HG03064 (cell line): ENCODE data around the gene ZFPM1.

Source experiments
- ATAC-seq: cut with Tn5 transposase; IDR thresholded peaks from one replicate; pipeline ENCODE4 v1.9.1; 2021; ENCODE audit warnings: low read depth; ENCODE audit not compliant: unreplicated experiment

The ZFPM1 gene

DNA sequence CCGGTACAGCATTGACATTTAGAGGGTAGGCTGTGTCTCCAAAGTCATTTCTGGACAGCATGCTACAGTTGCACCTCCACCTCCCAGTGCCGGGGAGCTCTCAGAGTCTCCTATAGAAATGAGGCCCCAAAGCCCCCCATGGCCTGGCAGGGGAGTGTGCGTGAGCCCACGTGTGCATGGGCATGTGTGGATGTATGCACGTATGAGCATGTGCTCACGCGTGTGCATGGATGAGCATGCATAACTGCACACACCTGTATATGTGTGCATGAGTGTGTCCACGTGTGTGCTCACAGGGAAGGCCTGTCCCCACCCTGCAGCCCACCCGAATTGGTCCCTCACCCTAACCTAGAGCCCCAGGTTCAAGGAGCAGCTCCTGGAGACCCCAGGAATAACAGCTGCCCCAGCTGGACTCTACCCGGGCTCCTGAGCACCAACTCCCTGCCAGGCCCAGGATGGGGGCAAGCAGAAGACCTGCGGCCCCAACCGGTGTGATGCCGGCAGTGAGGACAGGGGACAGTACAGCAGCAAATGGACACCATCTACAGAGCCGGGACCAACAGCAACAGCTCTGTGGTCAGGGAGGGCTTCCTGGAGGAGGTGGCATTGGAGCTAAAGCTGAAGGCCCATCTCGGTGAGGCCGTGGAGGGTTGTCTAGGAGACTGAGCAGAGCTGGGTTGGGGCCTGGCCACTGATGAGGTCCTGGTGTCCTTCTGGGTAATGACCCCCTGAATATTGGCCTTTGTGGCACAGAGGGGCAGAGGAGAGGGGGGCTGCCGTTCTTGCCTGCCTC, 35.2 kb upstream of the ZFPM1 start:
- ATAC-seq = no peak

- ATAC-seq = no peak
Measured at GRCh38 chr16:88418869-88419268, 34.2 kb upstream of the ZFPM1 start.

DNA sequence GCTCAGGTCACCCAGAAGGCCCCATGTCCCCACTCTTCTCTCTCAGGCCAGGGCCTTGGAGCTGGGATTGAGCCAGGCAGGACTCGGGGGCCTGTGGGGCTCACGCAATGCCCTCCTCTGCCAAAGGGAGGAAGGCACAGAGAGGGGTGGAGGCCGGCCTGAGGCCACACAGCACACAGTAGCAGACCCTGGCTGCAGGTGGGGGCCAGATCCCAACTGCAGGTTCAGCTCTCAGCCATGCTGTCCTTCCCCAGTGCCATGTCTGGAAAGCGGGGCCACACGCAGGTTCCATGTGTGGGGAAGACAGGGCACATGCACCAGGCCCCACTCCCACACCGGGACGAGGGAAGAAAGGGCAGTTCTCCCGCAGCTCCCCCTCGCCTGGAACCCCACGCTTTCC, 33.3 kb upstream of the ZFPM1 start:
- ATAC-seq = no peak

DNA sequence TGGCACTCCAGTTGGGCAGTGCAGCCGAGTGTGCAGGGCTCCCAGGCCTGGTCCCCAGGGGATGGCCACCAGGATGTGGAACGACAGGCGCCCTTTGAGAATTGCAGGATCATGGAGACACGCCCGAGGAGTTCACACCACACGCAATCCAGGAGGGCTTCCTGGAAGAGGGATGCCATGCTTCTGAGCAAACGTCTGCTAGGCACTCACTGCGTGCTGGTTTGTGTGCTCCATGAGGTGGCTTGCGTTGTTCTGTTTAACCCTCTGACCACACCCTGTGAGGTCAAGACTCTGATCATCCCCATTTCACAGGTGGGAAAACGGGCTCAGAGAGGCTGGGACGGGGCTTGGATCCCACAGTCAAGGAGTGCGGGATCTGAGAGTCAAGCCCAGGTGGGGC, 32.6 kb upstream of the ZFPM1 start:
- no peak for ATAC-seq

DNA sequence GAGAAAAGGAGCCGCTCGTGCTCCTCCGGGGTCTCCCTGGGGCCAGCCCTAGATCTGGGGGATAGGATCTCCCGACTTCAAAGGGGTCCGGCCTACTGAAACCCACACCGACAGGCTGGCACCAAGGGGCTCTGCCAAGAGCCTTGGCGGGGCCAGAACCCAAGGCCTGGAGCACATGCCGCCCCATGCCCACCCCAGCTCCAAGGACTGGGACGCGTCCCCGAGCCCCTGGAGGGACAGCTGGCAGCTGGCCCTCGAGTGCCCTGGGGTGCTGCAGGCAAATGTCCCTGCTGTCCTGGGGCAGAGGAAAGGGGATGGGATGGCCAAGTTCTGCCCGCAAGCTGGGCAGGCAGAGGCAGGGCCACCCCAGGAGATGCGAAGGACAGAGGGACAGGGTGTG, 31.8 kb upstream of the ZFPM1 start:
- ATAC-seq = no peak

DNA sequence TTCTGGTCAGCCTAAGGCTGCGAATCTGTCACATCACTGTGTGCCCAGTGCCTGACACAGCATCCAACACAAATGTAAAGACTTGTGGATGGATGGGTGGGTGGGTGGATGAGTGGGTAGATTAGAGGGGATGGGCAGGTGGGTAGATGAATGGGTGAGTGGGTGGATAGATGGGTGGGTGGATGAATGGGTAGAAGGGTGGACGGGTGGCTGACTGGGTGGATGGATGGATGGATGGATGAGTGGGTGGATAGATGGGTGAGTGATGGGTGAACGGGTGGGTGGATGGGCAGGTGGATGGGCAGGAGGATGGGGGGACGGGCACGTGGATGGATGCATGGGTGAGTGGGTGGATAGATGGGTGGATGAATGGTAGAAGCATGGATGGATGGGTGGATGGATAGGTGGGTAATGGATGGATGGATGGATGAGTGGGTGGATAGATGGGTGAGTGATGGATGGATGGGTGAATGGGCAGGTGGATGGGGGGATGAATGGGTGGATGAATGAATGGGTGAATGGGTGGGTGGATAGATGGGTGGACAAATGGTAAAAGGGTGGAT, 31.1 kb upstream of the ZFPM1 start:
- no peak for ATAC-seq

DNA sequence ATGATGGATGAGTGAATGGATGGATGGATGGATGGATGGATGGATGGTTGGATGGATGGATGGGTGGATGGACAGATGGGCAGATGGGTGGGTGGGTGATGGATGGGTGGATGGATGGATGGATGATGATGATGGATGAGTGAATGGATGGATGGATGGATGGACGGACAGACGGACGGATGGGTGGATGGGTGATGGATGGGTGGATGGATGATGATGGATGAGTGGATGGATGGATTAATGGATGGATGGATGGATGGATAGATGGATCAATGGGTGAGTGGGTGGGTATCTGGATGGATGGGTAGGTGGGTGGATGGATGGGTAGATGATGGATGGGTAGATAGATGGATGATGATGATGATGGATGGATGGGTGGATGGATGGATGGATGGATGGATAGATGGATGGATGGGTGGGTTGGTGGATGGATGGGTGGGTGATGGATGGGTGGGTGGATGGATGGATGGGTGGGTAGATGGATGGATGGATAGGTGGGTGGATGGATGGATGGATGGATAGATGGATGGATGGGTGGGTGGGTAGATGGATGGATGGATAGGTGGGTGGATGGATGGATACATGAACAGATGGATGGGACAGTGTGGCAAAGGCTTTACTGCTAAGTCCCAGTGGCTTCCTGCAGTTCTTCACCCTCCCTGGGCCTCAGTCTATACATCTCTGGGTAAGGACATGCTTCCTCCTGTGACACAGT, 30.2 kb upstream of the ZFPM1 start:
- no peak for ATAC-seq

DNA sequence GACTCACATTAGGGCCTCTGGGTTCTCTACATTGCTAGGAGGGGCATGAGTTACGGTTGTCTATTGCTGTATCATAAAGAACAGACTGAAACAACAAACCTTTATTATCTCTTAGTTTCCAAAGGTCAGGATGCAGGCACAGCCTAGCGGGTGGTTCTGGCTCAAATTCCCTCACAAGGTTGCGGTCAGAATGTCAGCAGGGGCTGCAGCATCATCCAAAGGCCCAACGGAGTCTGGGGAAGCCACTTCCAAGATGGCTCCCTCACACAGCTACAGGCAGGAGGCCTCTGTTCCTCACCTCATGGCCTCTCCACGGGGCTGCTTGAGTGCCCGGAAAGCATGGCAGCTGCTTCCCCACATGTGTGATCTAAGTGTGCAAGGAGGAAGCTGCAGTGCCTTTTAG, 29.6 kb upstream of the ZFPM1 start:
- ATAC-seq = no peak

DNA sequence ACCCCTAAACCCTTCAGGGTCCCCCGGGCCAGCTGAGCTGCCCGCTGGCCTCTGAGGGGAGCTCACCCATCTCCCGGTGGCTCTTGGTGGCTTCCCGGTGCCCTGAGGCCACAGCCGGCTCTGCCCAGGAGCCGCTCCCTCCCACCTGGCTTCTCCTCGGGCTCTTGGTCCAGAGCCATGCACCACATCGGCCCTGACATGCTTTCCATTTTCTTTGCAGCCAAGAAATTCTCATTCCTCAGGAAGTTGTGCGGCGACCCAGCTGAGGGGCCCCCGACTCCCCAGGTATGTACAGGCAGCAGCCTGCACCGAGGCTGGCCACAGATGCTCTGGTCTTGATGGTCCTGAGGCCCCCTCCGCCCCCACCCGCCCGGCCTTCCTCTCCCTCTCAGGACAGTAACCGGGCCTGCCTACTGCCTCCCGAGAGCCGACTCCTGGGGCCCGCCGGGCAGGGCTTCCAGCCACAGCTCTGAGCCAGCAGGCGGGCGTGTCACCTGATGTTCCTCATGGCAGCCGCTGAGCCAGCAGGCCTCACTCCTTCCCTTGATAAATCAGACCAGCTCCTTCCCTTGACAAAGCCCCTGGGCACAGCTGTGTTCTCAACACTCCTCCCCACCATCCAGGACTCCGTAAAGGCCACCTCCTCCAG, 28.4 kb upstream of the ZFPM1 start:
- ATAC-seq = no peak

- ATAC-seq = no peak
Measured at GRCh38 chr16:88426018-88426417, 27.1 kb upstream of the ZFPM1 start.

DNA sequence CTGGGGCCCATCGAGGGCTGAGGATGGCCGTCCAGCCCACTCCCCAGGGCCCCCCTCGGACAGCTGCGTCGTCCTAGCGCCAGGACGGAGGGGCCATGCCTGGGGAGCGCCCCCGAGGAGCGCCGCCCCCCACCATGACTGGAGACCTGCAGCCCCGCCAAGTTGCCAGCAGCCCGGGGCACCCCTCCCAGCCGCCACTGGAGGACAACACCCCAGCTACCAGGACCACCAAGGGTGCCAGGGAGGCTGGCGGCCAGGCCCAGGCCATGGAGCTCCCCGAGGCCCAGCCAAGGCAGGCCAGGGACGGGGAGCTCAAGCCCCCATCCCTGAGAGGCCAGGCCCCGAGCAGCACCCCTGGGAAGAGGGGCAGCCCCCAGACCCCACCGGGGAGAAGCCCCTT, 25.7 kb upstream of the ZFPM1 start:
- no peak for ATAC-seq

- ATAC-seq = no peak
Measured at GRCh38 chr16:88428156-88428555, 24.9 kb upstream of the ZFPM1 start.

DNA sequence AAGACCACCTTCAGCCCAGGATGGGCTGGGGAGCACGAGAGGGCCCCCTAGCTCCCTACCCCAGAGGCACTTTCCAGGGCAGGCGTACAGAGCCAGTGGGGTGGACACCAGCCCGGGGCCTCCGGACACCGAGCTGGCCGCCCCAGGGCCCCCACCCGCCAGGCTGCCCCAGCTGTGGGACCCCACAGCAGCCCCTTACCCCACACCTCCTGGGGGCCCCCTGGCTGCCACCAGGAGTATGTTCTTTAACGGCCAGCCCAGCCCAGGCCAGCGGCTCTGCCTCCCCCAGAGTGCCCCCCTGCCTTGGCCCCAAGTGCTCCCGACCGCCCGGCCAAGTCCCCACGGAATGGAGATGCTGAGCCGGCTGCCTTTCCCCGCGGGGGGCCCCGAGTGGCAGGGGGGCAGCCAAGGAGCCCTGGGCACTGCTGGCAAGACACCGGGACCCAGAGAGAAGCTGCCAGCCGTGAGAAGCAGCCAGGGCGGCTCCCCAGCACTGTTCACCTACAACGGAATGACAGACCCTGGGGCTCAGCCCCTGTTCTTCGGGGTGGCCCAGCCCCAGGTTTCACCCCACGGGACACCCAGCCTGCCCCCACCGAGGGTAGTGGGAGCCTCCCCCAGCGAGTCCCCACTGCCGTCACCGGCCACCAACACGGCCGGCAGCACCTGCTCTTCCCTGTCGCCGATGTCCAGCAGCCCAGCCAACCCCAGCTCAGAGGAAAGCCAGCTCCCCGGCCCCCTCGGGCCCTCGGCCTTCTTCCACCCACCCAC, 24.3 kb upstream of the ZFPM1 start:
- no peak for ATAC-seq

- ATAC-seq = no peak
Measured at GRCh38 chr16:88429387-88430184, 23.5 kb upstream of the ZFPM1 start.

DNA sequence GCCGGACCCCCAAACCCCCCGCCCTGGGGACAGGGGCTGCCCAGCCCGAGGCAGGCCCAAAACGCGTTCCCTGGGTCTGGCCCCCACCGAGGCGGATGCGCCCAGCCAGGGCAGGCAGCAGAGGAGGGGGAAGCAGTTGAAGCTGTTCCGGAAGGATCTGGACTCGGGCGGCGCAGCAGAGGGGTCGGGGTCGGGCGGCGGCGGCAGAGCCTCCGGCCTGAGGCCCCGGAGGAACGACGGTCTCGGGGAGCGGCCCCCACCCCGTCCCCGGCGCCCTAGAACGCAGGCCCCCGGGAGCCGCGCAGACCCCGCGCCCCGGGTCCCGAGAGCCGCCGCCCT, 22.9 kb upstream of the ZFPM1 start:
- no peak for ATAC-seq

- no peak for ATAC-seq
Measured at GRCh38 chr16:88430524-88431446, 22.3 kb upstream of the ZFPM1 start.

DNA sequence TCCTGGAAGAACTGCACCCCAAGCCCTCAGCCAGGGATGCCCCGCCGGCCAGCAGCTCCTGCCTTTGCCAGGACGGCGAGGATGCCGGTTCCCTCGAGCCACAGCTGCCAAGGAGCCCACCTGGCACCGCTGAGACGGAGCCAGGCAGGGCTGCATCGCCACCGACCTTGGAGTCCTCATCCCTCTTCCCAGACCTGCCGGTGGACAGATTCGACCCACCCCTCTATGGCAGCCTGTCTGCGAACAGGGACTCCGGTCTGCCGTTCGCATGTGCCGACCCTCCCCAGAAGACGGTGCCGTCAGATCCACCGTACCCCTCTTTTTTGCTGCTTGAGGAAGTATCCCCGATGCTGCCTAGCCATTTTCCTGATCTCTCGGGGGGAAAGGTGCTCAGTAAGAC, 21.4 kb upstream of the ZFPM1 start:
- no peak for ATAC-seq

GRCh38 chr16:88432174-88432573, 20.9 kb upstream of the ZFPM1 start:
- no peak for ATAC-seq

GRCh38 chr16:88432753-88433152, 20.3 kb upstream of the ZFPM1 start:
- ATAC-seq = no peak
